Keratinocyte (primary cell): ENCODE measurements around the gene RGL1.

Experiments
- CTCF ChIP-seq, 3 experiments: IDR thresholded peaks in 1 of 3; conservative IDR thresholded peaks in 1 of 3; optimal IDR thresholded peaks in 1 of 3; 2 replicates in 2 of 3; 3 replicates in 1 of 3; pipeline versions ENCODE3 to v1.5.1; 2011; ENCODE audit warnings: low read length in 3 of 3, mild to moderate bottlenecking in 3 of 3, moderate library complexity in 2 of 3, control low read depth in 1 of 3, inconsistent platforms in 1 of 3; ENCODE audit not compliant: insufficient read depth in 2 of 3; ENCODE audit errors: extremely low read depth in 1 of 3
- EZH2 ChIP-seq: IDR thresholded peaks from one replicate; pipeline ENCODE4 v1.6.1; 2012; ENCODE audit warnings: inconsistent platforms, mild to moderate bottlenecking, low read length, moderate library complexity

GRCh38 chr1:183783342-183783741 is 21.6 kb upstream of the RGL1 start:
- TF ChIP-seq CTCF (optimal IDR thresholded peaks at IDR 0.05 in 1 of 3, IDR thresholded peaks at IDR 0.05 in 1 of 3, conservative IDR thresholded peaks at IDR 0.05 in 1 of 3; ENCODE audit: extremely low read depth in 1 of 3, insufficient read depth in 2 of 3, low read length in 3 of 3) (no peak), EZH2 (no peak)
